Measurements from ENCODE around the gene HSBP1. TPM values are rescaled to one million over a fixed set of nuclear protein-coding genes. Genes with fewer than 3 reads are reported as not detected.

Gene HSBP1
- total and polyA plus RNA-seq, 2 of the 4 experiments (the other 2 are of a cell fraction): 8.8 to 65.2 TPM

DNA sequence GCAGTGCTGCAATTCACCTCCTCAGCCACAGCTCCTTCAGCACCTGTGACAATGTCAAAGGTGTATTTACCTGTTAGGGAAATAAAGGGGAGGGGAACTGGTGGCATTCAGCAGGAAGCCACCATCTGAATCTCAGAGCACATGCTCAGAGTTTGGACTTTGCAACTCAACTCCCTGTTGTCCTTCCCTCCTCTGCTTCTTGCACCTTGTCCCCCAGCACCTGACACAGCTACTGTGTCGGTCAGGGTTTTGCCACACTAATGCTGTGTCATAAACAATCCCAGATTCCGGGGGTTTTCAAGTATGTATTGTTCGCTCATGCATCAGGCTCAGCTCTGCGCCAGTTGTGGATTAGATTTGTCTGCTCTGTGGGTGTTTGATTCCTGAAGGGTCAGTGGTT, 43.7 kb downstream of the HSBP1 start:
- intact Hi-C loops (cut with micrococcal nuclease) (no loop called here), dilution Hi-C loops (cut with HindIII; ENCODE audit: low sequenced_read_pairs, unreplicated experiment) (no loop called here), in situ Hi-C loops (cut with MboI; ENCODE audit: low sequenced_read_pairs) (loop anchor here (25.0 kb wide), 1 partner anchor 1589 kb away; no protein-coding TSS in a partner anchor)
- H3K79me1 ChIP-seq (ENCODE audit: low read depth in 1 of 2, low read length in 2 of 2): no peaks in the 10 kb centered on the region
- H3K4me1 ChIP-seq (ENCODE audit: control insufficient read depth, insufficient read depth, low read length): no peaks in the 10 kb centered on the region
- no peak overlapping the region for H2BK120ac ChIP-seq (ENCODE audit: low read depth, low read length)
- no peak overlapping the region for H2AFZ ChIP-seq (replicated peaks; ENCODE audit: low read length, poor library complexity)
- H3K9ac ChIP-seq (ENCODE audit: low read depth, low read length): no peak overlapping the region
- peaks cover 31% of the 10 kb centered on the region for H3K27me3 ChIP-seq (ENCODE audit: control insufficient read depth, insufficient read depth, low read length)
- 80% methylated on average over 2 of the region's 4 CpGs; no CpG with 5 or more reads in 1 of the 2 experiments for WGBS, 2 experiments (ENCODE audit: extremely low coverage in 2 of 2, insufficient read length in 1 of 2)
- no peaks in the 10 kb centered on the region for H3K36me3 ChIP-seq (ENCODE audit: control insufficient read depth, insufficient read depth, low read length)
- no peak overlapping the region for H3K4ac ChIP-seq (ENCODE audit: low read depth, low read length)
- no peak overlapping the region for H2AK9ac ChIP-seq (replicated peaks; ENCODE audit: low read depth, low read length, poor library complexity)
- H2BK20ac ChIP-seq (ENCODE audit: low read depth, low read length): no peak overlapping the region
- H2BK15ac ChIP-seq (ENCODE audit: low read depth, low read length): no peak overlapping the region
- no peaks in the 10 kb centered on the region for H3K9me1 ChIP-seq (ENCODE audit: insufficient read depth, low read length)
- no peak overlapping the region for H3K23ac ChIP-seq (ENCODE audit: low read depth, low read length)
- H2BK5ac ChIP-seq (ENCODE audit: low read depth, low read length, poor library complexity, severe bottlenecking): no peak overlapping the region
- no peak overlapping the region for H3K18ac ChIP-seq (ENCODE audit: low read depth, low read length)
- H4K8ac ChIP-seq (ENCODE audit: low read depth in 2 of 2, low read length in 2 of 2): no peak overlapping the region
- H4K20me1 ChIP-seq (ENCODE audit: insufficient read depth, low read length): no peaks in the 10 kb centered on the region
- no peak overlapping the region for H4K5ac ChIP-seq (ENCODE audit: low read depth, low read length)
- no peak overlapping the region for H2AK5ac ChIP-seq (ENCODE audit: low read depth, low read length)
- no peak overlapping the region for H3K14ac ChIP-seq (replicated peaks; ENCODE audit: low read depth, low read length)
- ATAC-seq (ENCODE audit: low read depth) (no peak), DNase-seq (no peak)
- POLR2A ChIA-PET (ENCODE audit: unreplicated experiment): no interaction called here
- no peaks in the 10 kb centered on the region; the same call in 1 of the 2 replicates for H3K9me3 ChIP-seq (ENCODE audit: control insufficient read depth, insufficient read depth, low read length)
- H3K56ac ChIP-seq (ENCODE audit: extremely low read depth, insufficient read depth, low read length): no peak overlapping the region
- H3K4me2 ChIP-seq (ENCODE audit: low read depth, low read length): no peak overlapping the region
- no peak for TF ChIP-seq SMC3 (IDR thresholded peaks at IDR 0.05; ENCODE audit: low read depth, low read length)
- TF ChIP-seq RAD21 (IDR thresholded peaks at IDR 0.05; ENCODE audit: low read length): no peak
- TF ChIP-seq, protein P1, sequence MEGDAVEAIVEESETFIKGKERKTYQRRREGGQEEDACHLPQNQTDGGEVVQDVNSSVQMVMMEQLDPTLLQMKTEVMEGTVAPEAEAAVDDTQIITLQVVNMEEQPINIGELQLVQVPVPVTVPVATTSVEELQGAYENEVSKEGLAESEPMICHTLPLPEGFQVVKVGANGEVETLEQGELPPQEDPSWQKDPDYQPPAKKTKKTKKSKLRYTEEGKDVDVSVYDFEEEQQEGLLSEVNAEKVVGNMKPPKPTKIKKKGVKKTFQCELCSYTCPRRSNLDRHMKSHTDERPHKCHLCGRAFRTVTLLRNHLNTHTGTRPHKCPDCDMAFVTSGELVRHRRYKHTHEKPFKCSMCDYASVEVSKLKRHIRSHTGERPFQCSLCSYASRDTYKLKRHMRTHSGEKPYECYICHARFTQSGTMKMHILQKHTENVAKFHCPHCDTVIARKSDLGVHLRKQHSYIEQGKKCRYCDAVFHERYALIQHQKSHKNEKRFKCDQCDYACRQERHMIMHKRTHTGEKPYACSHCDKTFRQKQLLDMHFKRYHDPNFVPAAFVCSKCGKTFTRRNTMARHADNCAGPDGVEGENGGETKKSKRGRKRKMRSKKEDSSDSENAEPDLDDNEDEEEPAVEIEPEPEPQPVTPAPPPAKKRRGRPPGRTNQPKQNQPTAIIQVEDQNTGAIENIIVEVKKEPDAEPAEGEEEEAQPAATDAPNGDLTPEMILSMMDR (conservative IDR thresholded peaks at IDR 0.05; ENCODE audit: low read depth, low read length): no peak
- H3K27ac ChIP-seq (ENCODE audit: insufficient read depth, low read length): no peak overlapping the region
- CTCF ChIA-PET: no interaction called here
- no peak overlapping the region for H4K91ac ChIP-seq (ENCODE audit: insufficient read depth, low read depth, low read length)
- BruUV-seq (replicated peaks): no TSS peak
- H3K4me3 ChIP-seq (ENCODE audit: insufficient read depth, low read depth, low read length): no peak overlapping the region
